ENCODE results near the gene SLAIN1. TPM values are rescaled to one million over a fixed set of nuclear protein-coding genes. Genes with fewer than 3 reads are reported as not detected.

Gene SLAIN1
- total RNA-seq, 4 donors from 2014 or later = 3.0 to 7.5 (median 4.4) TPM

GRCh38 chr13:77737583-77738200, 40.2 kb downstream of the SLAIN1 start:
- 49 to 64% methylated on average over 2 of the region's 2 CpGs for WGBS, 2 donors
- intact Hi-C loops (cut with DNase I; ENCODE audit: low total_unique reads) = no loop called here

GRCh38 chr13:77740097-77740735, 42.7 kb downstream of the SLAIN1 start:
- WGBS, 2 donors = 58 to 65% methylated on average over 7 of the region's 7 CpGs
- H3K4me3 ChIP-seq (ENCODE audit: low read depth, poor library complexity, severe bottlenecking) = no peak overlapping the region
- intact Hi-C loops (cut with DNase I; ENCODE audit: low total_unique reads) = loop anchor here (10.0 kb wide), 1 partner anchor 145 kb away; no protein-coding TSS in a partner anchor
- TF ChIP-seq, protein P1, sequence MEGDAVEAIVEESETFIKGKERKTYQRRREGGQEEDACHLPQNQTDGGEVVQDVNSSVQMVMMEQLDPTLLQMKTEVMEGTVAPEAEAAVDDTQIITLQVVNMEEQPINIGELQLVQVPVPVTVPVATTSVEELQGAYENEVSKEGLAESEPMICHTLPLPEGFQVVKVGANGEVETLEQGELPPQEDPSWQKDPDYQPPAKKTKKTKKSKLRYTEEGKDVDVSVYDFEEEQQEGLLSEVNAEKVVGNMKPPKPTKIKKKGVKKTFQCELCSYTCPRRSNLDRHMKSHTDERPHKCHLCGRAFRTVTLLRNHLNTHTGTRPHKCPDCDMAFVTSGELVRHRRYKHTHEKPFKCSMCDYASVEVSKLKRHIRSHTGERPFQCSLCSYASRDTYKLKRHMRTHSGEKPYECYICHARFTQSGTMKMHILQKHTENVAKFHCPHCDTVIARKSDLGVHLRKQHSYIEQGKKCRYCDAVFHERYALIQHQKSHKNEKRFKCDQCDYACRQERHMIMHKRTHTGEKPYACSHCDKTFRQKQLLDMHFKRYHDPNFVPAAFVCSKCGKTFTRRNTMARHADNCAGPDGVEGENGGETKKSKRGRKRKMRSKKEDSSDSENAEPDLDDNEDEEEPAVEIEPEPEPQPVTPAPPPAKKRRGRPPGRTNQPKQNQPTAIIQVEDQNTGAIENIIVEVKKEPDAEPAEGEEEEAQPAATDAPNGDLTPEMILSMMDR (IDR thresholded peaks at IDR 0.05) = no peak
- no peak for TF ChIP-seq POLR2A (IDR thresholded peaks at IDR 0.05)
- no peak for DNase-seq (ENCODE audit: low spot score in 2 of 2)

More at GRCh38 chr13:77737583-77738200, 40.2 kb downstream of the SLAIN1 start:
- DNase-seq (ENCODE audit: low spot score in 2 of 2) = no peak
- no peak overlapping the region for H3K4me3 ChIP-seq (ENCODE audit: low read depth, poor library complexity, severe bottlenecking)
- TF ChIP-seq, protein P1 (IDR thresholded peaks at IDR 0.05) = no peak
- TF ChIP-seq POLR2A (IDR thresholded peaks at IDR 0.05) = no peak

DNA sequence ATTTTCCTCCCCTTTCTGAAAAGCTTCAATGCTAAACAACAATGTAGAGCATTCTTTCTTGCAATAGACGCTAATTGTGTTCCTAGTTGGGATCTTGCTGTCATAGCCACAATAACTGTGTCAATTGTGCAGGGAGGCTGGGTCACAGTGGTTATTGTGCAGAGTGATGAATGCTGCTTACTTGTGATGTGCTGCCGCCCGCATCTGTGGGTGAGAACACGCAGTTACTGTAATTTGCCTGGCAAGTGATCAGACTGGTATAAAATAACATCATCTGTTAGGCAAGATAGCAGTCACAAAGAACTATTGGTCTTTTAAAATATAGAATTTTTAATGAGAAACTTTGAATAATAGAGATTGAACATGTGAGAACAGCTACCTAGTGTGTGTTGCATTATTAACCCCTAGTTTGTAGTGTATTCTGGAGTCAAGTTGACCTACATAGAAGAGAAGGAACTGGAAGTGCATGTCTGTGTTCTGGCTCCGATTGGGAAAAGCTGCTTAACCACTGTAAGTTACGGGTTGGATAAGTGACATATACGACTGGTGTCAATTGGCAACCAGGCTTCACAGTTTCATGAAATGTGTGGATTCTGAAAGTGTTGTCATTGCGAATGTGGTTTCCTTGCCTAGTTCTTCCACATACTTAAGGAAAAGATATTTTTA, 43.6 kb downstream of the SLAIN1 start:
- no peak overlapping the region for H3K4me3 ChIP-seq (ENCODE audit: low read depth, poor library complexity, severe bottlenecking)
- no peak for DNase-seq (ENCODE audit: low spot score in 2 of 2)
- intact Hi-C loops (cut with DNase I; ENCODE audit: low total_unique reads) = loop anchor here (10.0 kb wide), 1 partner anchor 146 kb away; no protein-coding TSS in a partner anchor
- TF ChIP-seq, protein P1 (IDR thresholded peaks at IDR 0.05) = no peak
- no peak for TF ChIP-seq POLR2A (IDR thresholded peaks at IDR 0.05)
- WGBS, 2 donors = 40 to 52% methylated on average over 8 of the region's 8 CpGs

DNA sequence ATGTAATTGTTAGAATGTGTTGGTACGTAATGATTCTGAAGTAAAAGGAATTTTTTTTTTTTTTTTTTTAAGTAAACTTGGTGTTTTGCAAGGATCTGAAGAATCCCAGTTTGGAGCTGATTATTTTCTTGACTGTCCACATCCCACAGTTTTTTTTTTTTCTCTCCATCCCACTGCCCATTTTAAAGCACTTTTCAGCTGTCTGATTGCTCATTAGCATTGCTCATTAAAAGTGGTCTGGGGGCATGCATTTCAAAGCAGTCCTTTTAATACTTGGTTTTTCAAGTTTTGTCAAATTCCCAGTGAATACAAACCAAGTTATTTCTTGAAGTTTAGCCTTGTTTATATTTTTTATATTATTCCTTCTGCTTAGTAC, 44.1 kb downstream of the SLAIN1 start:
- no peak for TF ChIP-seq POLR2A (IDR thresholded peaks at IDR 0.05)
- TF ChIP-seq, protein P1 (IDR thresholded peaks at IDR 0.05) = no peak
- no peak overlapping the region for H3K4me3 ChIP-seq (ENCODE audit: low read depth, poor library complexity, severe bottlenecking)
- WGBS, 2 donors = 67 to 81% methylated on average over 1 of the region's 1 CpG
- no peak for DNase-seq (ENCODE audit: low spot score in 2 of 2)
- intact Hi-C loops (cut with DNase I; ENCODE audit: low total_unique reads) = loop anchor here (10.0 kb wide), 1 partner anchor 147 kb away; no protein-coding TSS in a partner anchor

GRCh38 chr13:77742801-77743200, 45.3 kb downstream of the SLAIN1 start:
- no peak overlapping the region for H3K4me3 ChIP-seq (ENCODE audit: low read depth, poor library complexity, severe bottlenecking)
- intact Hi-C loops (cut with DNase I; ENCODE audit: low total_unique reads) = loop anchor here (10.0 kb wide), 1 partner anchor 148 kb away; no protein-coding TSS in a partner anchor
- no peak for DNase-seq (ENCODE audit: low spot score in 2 of 2)
- 93 to 97% methylated on average over 2 of the region's 2 CpGs for WGBS, 2 donors
- no peak for TF ChIP-seq POLR2A (IDR thresholded peaks at IDR 0.05)
- TF ChIP-seq, protein P1 (IDR thresholded peaks at IDR 0.05) = no peak
